HepG2 (cell line): ENCODE data around the gene FAM111B. TPM values are rescaled to one million over a fixed set of nuclear protein-coding genes. Genes with fewer than 3 reads are reported as not detected.

Source experiments
- ASH2L ChIP-seq: fragments of 300-600, 200-600 bp; sonication (generic); IDR thresholded peaks from 2 replicates; pipeline ENCODE4 v1.7.0; 2017; ENCODE audit warnings: low read depth, mild to moderate bottlenecking, moderate library complexity, mixed read lengths, low read length; ENCODE audit not compliant: insufficient read length
- CEBPZ ChIP-seq: IDR thresholded peaks from 2 replicates; pipeline ENCODE4 v1.6.1; 2012; ENCODE audit warnings: low read length, improper control_type of control experiment
- DMAP1 ChIP-seq: IDR thresholded peaks from 2 replicates; pipeline ENCODE4 v1.6.1; 2016
- FOXA3 ChIP-seq: IDR thresholded peaks from 2 replicates; pipeline ENCODE4 v1.6.1; 2016; ENCODE audit warnings: missing genetic modification reagents, missing compliant biosample characterization
- FOXM1 ChIP-seq: sonication (generic); formaldehyde crosslinking; IDR thresholded peaks from 2 replicates; pipeline ENCODE4 v1.5.0; 2020; ENCODE audit warnings: missing genetic modification reagents
- KAT8 ChIP-seq: IDR thresholded peaks from 2 replicates; pipeline ENCODE4 v1.6.1; 2016; ENCODE audit warnings: missing genetic modification reagents, missing compliant biosample characterization
- MAX ChIP-seq: IDR thresholded peaks from 2 replicates; pipeline ENCODE4 v1.6.1; 2012; ENCODE audit warnings: inconsistent platforms
- MXD1 ChIP-seq: sonication (generic); formaldehyde crosslinking; IDR thresholded peaks from 2 replicates; pipeline ENCODE4 v1.4.0; 2020; ENCODE audit warnings: mild to moderate bottlenecking, missing genetic modification reagents
- RCOR2 ChIP-seq: IDR thresholded peaks from 2 replicates; pipeline ENCODE4 v1.6.1; 2016; ENCODE audit warnings: missing biosample characterization, missing genetic modification reagents
- SOX13 ChIP-seq, 3 experiments: fragments of 450-650 bp in 1 of 3; sonication (generic) in 1 of 3; formaldehyde crosslinking in 1 of 3; IDR thresholded peaks in 2 of 3; conservative IDR thresholded peaks in 1 of 3; 2 replicates each; pipeline versions ENCODE4 v1.5.0 to v1.6.1; 2016 to 2020; ENCODE audit warnings: antibody characterized with exemption in 1 of 3, mild to moderate bottlenecking in 1 of 3, missing compliant biosample characterization in 1 of 3, missing genetic modification reagents in 1 of 3, moderate library complexity in 1 of 3
- ZHX2 ChIP-seq, 2 experiments: sonication (generic) in 1 of 2; formaldehyde crosslinking in 1 of 2; IDR thresholded peaks; 2 replicates each; pipeline versions ENCODE4 v1.6.1 to v1.9.0; 2014 to 2022; ENCODE audit warnings: antibody characterized with exemption in 1 of 2, borderline replicate concordance in 1 of 2, inconsistent platforms in 1 of 2, low read depth in 1 of 2, missing genetic modification reagents in 1 of 2
- ZNF691 ChIP-seq: sonication (generic); formaldehyde crosslinking; IDR thresholded peaks from 2 replicates; pipeline ENCODE4 v1.4.0; 2020; ENCODE audit warnings: missing genetic modification reagents, low read depth, mild to moderate bottlenecking, borderline replicate concordance
- ZUFSP ChIP-seq: sonication (generic); formaldehyde crosslinking; IDR thresholded peaks from 2 replicates; pipeline ENCODE4 v1.9.0; 2021; ENCODE audit warnings: missing genetic modification reagents, mild to moderate bottlenecking, borderline replicate concordance
- polyA plus RNA-seq, 8 experiments: library from polyadenylated mRNA; depleted of rRNA in 3 of 8; stranded (reverse) in 7 of 8; unstranded in 1 of 8; fragments of >200 nt; fragmentation: Illumina TruSeq in 4 of 8; extraction: Trizol in 4 of 8; gene quantifications; 2 replicates each; pipeline versions ENCODE4 v1.2.1 to v1.2.3, GENCODE V29; 2011 to 2016; ENCODE audit warnings: low read depth in 4 of 8, missing spikeins in 1 of 8, mixed read lengths in 1 of 8; ENCODE audit not compliant: insufficient read depth in 1 of 8
- total RNA-seq, 5 experiments: library from RNA; depleted of rRNA; stranded (reverse); fragments of >200 nt; fragmentation: Illumina TruSeq; extraction: Trizol; gene quantifications; 2 replicates each; pipeline ENCODE4 v1.2.3, GENCODE V29; 2016; ENCODE audit warnings: low read depth in 1 of 5

FAM111B gene
- total and polyA plus RNA-seq, 2 of the 13 experiments (the other 11 are each of a cell fraction or from before 2014, with no cell fraction given): 1.6 to 28.2 TPM

GRCh38 chr11:59142530-59143507, 35.8 kb downstream of the FAM111B start, which contains the start of gene FAM111A (continued):
- TF ChIP-seq CEBPZ: no peak
- 0 out of 2 replicates have a peak, but pooled peaks have one; percentile 22 for TF ChIP-seq FOXM1 (CRISPR knock-in tag)
- TF ChIP-seq ZUFSP (CRISPR knock-in tag): no peak
- TF ChIP-seq KAT8 (CRISPR knock-in tag): peak; percentile 72; the same call in 1 of the 2 replicates
- TF ChIP-seq ZHX2 (IDR thresholded peaks at IDR 0.05; ENCODE audit: low read depth): no peak
- TF ChIP-seq ZHX2 (CRISPR knock-in tag; IDR thresholded peaks at IDR 0.05; ENCODE audit: borderline replicate concordance): no peak
- TF ChIP-seq ZNF691: no peak
- no peak for TF ChIP-seq SOX13 (IDR thresholded peaks at IDR 0.05)
- no peak for TF ChIP-seq SOX13 (CRISPR knock-in tag; conservative IDR thresholded peaks at IDR 0.05 in 1 of 2, IDR thresholded peaks at IDR 0.05 in 1 of 2)
- peak; percentile 72; the same call in 1 of the 2 replicates for TF ChIP-seq DMAP1 (CRISPR knock-in tag)
- no peak for TF ChIP-seq FOXA3 (CRISPR knock-in tag)
- TF ChIP-seq ASH2L: peak; percentile 99
- peak; percentile 61 for TF ChIP-seq MAX
- no peak for TF ChIP-seq RCOR2 (CRISPR knock-in tag)
- peak; percentile 47; the same call in 1 of the 2 replicates for TF ChIP-seq MXD1 (CRISPR knock-in tag)
